C4-2B (cell line): ENCODE data around the gene FKBP1B.

Source experiments
- ZFX ChIP-seq: fragments of 450-650 bp; IDR thresholded peaks from 2 replicates; pipeline ENCODE4 v1.6.1; 2017
- TF ChIP-seq, protein P1 (sequence below): fragments of 450-650 bp; conservative IDR thresholded peaks from 2 replicates; pipeline ENCODE4 v1.5.1; 2017; ENCODE audit warnings: mild to moderate bottlenecking

DNA sequence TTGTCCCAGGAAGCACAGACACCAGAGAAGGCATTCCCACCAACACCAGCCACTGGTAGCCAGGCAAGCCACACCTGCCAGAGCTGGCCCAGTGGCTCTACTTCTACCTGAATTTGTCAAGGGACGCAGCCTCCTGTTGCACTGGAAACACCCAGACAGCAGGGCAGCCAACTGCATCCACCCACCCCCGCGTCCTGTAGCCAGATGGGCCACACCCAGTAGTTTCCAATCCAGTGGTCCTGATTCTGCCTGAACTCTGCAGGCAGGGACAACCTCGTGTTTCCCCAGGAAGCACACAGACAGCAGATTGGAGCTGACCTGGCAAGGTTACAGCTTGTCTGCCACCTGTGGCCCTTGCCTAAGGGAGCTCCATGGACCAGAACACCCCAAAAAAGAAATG, 55.4 kb downstream of the FKBP1B start:
- TF ChIP-seq, protein P1, sequence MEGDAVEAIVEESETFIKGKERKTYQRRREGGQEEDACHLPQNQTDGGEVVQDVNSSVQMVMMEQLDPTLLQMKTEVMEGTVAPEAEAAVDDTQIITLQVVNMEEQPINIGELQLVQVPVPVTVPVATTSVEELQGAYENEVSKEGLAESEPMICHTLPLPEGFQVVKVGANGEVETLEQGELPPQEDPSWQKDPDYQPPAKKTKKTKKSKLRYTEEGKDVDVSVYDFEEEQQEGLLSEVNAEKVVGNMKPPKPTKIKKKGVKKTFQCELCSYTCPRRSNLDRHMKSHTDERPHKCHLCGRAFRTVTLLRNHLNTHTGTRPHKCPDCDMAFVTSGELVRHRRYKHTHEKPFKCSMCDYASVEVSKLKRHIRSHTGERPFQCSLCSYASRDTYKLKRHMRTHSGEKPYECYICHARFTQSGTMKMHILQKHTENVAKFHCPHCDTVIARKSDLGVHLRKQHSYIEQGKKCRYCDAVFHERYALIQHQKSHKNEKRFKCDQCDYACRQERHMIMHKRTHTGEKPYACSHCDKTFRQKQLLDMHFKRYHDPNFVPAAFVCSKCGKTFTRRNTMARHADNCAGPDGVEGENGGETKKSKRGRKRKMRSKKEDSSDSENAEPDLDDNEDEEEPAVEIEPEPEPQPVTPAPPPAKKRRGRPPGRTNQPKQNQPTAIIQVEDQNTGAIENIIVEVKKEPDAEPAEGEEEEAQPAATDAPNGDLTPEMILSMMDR: no peak
- TF ChIP-seq ZFX: no peak
